NT2/D1 (cell line): ENCODE data around the gene CXCR4.

Source experiments
- DNase-seq: peaks from one replicate; pipeline ENCODE4 v3.0.0-alpha.2; 2011; ENCODE audit warnings: low read depth, low spot score
- H3K27me3 ChIP-seq: 2 replicates; pipeline ENCODE4 v1.6.0; 2011; ENCODE audit warnings: mild to moderate bottlenecking; ENCODE audit not compliant: insufficient read length, insufficient read depth
- H3K36me3 ChIP-seq: 2 replicates; pipeline ENCODE4 v1.6.1; 2011; ENCODE audit warnings: mild to moderate bottlenecking, low read length, mixed read lengths; ENCODE audit not compliant: insufficient read depth, insufficient read length
- H3K4me1 ChIP-seq: 2 replicates; pipeline ENCODE4 v1.5.1; 2011; ENCODE audit not compliant: insufficient read depth, insufficient read length
- H3K4me3 ChIP-seq: 2 replicates; pipeline ENCODE4 v1.5.1; 2011; ENCODE audit warnings: low read depth; ENCODE audit not compliant: insufficient read length
- H3K9ac ChIP-seq: 2 replicates; pipeline ENCODE4 v1.6.0; 2011; ENCODE audit warnings: low read depth; ENCODE audit not compliant: insufficient read length
- H3K9me3 ChIP-seq: 2 replicates; pipeline ENCODE4 v1.5.1; 2011; ENCODE audit warnings: mild to moderate bottlenecking, low read length; ENCODE audit not compliant: insufficient read depth
- SUZ12 ChIP-seq: IDR thresholded peaks from 2 replicates; pipeline ENCODE4 v1.6.1; 2011; ENCODE audit not compliant: insufficient read length, insufficient read depth; ENCODE audit errors: extremely low read depth
- YY1 ChIP-seq: IDR thresholded peaks from 2 replicates; pipeline ENCODE4 v1.6.1; 2011; ENCODE audit not compliant: insufficient read length, insufficient read depth
- ZNF274 ChIP-seq: IDR thresholded peaks from 2 replicates; pipeline ENCODE4 v1.6.1; 2011; ENCODE audit warnings: mild to moderate bottlenecking, low read depth, low read length

Gene CXCR4

GRCh38 chr2:136146564-136146963 is 28.6 kb upstream of the CXCR4 start:
- Histone ChIP-seq H3K9me3 (no peaks in the 10 kb centered on the region), H3K9ac (no peak overlapping the region), H3K27me3 (no peaks in the 10 kb centered on the region), H3K36me3 (no peaks in the 10 kb centered on the region), H3K4me3 (no peak overlapping the region), H3K4me1 (no peaks in the 10 kb centered on the region)
- no peak for DNase-seq
- no peak for TF ChIP-seq SUZ12
- no peak for TF ChIP-seq ZNF274
- TF ChIP-seq YY1: no peak

DNA sequence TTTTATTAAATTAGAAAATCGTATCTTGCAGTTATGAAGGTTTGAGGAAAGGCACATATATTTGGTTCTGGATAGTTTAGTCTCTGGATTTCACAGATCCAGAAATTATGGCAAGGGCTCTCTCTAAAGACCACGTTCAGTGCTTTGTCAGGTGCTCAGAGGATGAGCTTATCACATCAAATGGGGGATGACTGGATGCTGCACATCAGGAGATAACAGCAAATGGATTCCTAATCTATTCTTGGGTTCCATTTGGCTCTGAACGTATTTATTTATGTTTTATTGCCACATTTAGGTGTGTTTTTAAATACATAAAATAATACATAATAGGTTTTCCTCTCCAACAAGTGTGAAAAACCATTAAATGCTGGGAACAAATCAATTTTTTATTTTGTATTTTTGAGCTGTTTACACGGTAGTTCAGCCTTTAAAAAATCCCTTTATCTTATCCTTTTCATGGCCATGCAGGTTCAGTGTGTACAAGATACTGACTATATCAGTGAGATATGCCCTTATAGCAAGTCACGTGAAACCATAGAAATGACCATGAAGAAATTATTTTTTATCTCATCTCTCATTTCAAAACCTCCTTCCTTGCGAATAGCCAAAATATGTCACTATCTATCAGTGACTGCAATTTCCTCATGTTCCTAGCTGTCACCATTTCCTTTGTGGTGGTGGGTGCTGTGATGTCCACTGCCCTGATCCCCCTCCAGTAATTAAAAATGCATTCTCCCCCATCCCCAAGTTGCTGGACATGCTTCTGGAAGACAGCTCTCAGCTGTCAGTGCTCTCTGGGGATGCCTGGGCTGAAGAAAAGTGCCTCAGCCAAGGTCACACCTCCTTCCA is 25.9 kb upstream of the CXCR4 start:
- H3K9me3 ChIP-seq: no peaks in the 10 kb centered on the region
- H3K36me3 ChIP-seq: no peaks in the 10 kb centered on the region
- H3K4me3 ChIP-seq: no peak overlapping the region
- no peak for TF ChIP-seq ZNF274
- TF ChIP-seq YY1: no peak
- no peak for TF ChIP-seq SUZ12
- H3K9ac ChIP-seq: no peak overlapping the region
- H3K27me3 ChIP-seq: no peaks in the 10 kb centered on the region
- DNase-seq: no peak
- no peaks in the 10 kb centered on the region for H3K4me1 ChIP-seq

GRCh38 chr2:136141510-136142149 is 23.7 kb upstream of the CXCR4 start:
- Histone ChIP-seq H3K36me3 (no peaks in the 10 kb centered on the region), H3K9ac (no peak overlapping the region), H3K9me3 (no peaks in the 10 kb centered on the region), H3K4me3 (no peak overlapping the region), H3K27me3 (no peaks in the 10 kb centered on the region), H3K4me1 (peaks cover 2% of the 10 kb centered on the region)
- no peak for DNase-seq
- TF ChIP-seq ZNF274: no peak
- no peak for TF ChIP-seq YY1
- no peak for TF ChIP-seq SUZ12

DNA sequence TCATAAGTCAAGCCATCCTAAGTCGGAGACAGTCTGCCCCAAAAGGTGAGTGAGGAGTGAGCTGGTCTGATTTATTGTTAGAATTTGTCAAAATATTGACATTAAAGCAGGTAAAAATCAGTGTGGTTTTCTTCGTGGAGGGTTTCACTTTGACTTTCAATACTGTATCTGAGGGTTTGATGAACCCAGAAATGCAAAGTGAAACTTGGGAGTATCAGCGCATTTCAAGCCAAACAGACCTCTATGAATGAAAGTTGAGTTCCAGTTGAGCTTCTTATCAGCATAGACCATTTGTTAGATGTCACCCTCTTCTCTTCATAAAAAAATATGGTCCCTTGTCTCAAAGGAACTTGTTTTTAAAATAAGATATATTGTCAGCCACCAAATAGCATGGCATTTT is 21.7 kb upstream of the CXCR4 start:
- no peaks in the 10 kb centered on the region for H3K36me3 ChIP-seq
- no peak overlapping the region for H3K9ac ChIP-seq
- H3K9me3 ChIP-seq: no peaks in the 10 kb centered on the region
- no peak for TF ChIP-seq YY1
- TF ChIP-seq ZNF274: no peak
- TF ChIP-seq SUZ12: no peak
- peaks cover 2% of the 10 kb centered on the region for H3K4me1 ChIP-seq
- no peak for DNase-seq
- H3K27me3 ChIP-seq: no peaks in the 10 kb centered on the region
- H3K4me3 ChIP-seq: no peak overlapping the region

- no peaks in the 10 kb centered on the region for H3K9me3 ChIP-seq
- no peak overlapping the region for H3K4me3 ChIP-seq
- no peak for TF ChIP-seq YY1
- no peak for TF ChIP-seq ZNF274
- no peaks in the 10 kb centered on the region for H3K27me3 ChIP-seq
- H3K9ac ChIP-seq: no peak overlapping the region
- DNase-seq: no peak
- H3K4me1 ChIP-seq: peaks cover 2% of the 10 kb centered on the region
- H3K36me3 ChIP-seq: no peaks in the 10 kb centered on the region
Observed at GRCh38 chr2:136137982-136138381, 20.0 kb upstream of the CXCR4 start.

DNA sequence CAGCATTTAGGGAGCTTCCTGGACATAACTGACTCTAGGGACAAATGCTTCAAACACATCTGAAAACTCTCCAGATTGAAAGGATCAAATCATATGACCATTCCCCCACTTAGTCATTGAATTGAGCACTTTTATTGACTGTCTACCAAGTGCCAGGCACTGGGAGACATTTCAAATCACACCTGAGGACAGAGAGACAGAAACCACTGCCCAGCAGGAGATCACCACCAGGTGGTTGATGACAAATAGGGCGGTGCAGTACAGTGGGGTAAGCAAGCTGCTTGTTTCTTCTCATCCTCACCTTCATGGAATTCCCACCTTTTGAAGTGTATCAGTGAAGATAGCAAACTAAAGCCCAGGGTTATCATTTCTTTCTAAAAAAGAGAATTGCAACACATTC is 19.0 kb upstream of the CXCR4 start:
- H3K4me3 ChIP-seq: no peak overlapping the region
- no peak for TF ChIP-seq SUZ12
- no peak for TF ChIP-seq ZNF274
- no peak for TF ChIP-seq YY1

More for the DNA sequence above, 19.0 kb upstream of the CXCR4 start:
- no peak for DNase-seq
- Histone ChIP-seq H3K36me3 (no peaks in the 10 kb centered on the region), H3K9me3 (no peaks in the 10 kb centered on the region), H3K9ac (no peak overlapping the region), H3K27me3 (no peaks in the 10 kb centered on the region), H3K4me1 (peaks cover 2% of the 10 kb centered on the region)
